ENCODE data around the gene SNX32. TPM values are rescaled to one million over a fixed set of nuclear protein-coding genes. Genes with fewer than 3 reads are reported as not detected.
"Not testable (repeated sequence)": the region's sequence is repeated elsewhere in the genome, so short reads cannot be mapped to it uniquely, and the experiment has no call there.

Gene SNX32
- total RNA-seq, 1 donor from 2014 or later = 0.79 TPM

- no peak for DNase-seq (ENCODE audit: low read depth, low spot score)
Measured at GRCh38 chr11:65822776-65823528, 10.8 kb upstream of the SNX32 start.

DNA sequence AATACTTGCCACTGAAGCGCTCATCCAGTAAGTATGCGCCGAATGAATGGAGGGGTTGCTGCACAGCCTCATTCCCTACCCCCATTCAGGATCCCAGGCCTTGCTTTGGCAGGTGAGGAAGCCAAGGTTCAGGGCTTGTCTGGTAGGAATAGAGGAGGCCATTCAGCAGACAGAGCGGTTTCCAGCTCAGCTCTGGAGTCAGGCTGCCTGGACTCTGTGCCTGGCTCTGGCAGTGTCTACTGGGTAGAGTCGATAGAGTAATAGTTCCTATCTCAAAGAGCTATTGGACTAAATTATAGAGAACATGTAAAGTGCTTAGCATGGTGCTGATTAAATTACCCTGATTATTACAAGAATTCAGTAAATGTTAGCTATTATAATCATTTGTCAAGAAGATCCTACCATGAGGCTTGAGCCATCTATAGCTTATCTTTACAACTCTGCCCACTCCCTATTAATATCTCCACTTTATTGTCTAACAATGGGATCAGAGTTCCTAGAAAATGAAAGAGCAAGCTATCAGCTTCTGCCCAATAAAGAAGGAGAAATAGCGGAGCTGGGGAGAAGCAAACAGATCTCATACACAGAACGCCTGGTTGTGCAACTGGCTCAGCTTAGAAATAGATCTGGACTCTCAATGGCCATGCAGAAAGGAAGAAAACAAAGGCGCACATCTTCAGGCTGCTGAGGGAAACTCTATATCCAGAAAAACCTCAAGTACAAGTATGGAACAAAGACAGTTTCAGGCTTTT, 6.6 kb upstream of the SNX32 start:
- no peak for DNase-seq (ENCODE audit: low read depth, low spot score)

GRCh38 chr11:65829459-65829858, 4.3 kb upstream of the SNX32 start:
- no peak for DNase-seq (ENCODE audit: low read depth, low spot score)

- DNase-seq (ENCODE audit: low read depth, low spot score) = not testable (repeated sequence)
Measured at GRCh38 chr11:65832231-65832630, 1.5 kb upstream of the SNX32 start.

DNA sequence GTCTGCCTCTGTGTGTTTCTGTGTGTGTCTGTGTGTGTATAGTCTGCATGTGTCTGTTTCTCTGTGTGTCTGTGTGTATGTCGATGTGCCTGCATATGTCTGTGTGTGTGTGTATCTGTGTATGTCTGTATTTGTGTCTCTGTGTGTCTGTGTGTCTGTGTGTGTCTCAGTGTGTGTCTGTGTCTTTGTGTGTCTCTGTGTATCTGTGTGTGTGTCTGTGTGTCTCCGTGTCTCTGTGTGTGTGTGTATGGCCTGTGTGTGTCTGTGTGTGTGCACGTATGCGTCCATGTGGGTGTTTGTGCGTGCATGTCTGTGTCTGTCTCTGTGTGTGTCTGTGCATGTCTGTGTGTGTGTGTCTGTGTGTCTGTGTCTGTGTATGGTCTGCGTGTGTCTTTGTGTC, 439 bp downstream of the SNX32 start:
- DNase-seq (ENCODE audit: low read depth, low spot score) = no peak

DNA sequence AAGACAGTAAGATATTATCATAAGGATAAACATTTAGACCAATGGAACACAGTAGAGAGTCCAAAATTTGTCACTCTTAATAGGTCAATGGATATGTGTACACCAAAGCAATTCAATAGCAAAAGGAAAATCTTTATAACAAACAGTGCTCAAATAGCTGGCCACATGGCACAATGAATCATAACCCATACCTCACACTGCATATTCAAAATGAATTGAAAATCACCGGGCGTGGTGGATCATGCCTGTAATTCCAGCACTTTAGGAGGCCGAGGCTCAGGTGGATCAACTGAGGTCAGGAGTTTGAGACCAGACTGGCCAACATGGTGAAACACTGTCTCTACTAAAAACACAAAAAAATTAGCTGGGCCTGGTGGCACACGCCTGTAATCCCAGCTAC, 8.4 kb downstream of the SNX32 start:
- no peak for DNase-seq (ENCODE audit: low read depth, low spot score)

DNA sequence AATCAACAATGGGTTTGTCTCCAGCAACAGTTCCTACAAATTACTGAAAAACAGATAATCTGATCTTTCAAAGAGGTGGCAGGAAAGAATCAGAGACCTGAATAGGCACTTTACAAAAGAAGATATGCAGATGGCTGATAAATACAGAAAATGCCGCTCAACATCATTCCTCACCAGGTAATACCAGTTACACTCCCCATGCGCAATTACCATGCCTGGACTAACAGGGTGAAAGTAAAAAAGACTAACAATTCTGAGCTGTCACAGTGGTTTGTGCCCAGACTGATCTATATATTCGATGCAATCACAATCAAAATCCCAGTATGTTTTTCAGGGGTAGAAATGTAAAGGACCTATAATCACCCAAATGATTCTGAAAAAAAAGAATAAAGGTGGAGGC, 10.0 kb downstream of the SNX32 start:
- DNase-seq (ENCODE audit: low read depth, low spot score) = no peak

GRCh38 chr11:65844231-65844872, 10.6 kb downstream of the SNX32 start:
- no peak for DNase-seq (ENCODE audit: low read depth, low spot score)

- DNase-seq (ENCODE audit: low read depth, low spot score) = no peak
Measured at GRCh38 chr11:65847746-65848145, 14.0 kb downstream of the SNX32 start.

DNA sequence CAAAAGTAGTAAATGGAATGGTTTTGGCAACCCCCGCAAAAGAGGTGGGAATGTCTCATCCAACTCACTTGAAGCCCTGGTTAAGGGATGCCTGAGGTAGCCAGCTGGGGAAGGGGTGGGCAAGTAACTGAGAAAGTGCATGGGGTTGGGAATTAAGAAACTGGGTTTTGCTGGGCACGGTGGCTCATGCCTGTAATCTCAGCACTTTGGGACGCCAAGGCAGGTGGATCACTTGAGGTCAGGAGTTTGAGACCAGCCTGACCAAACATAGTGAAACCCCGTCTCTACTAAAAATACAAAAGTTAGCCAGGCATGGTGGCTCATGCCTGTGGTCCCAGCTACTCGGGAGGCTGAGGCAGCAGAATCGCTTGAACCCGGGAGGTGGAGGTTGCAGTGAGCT, 14.9 kb downstream of the SNX32 start:
- DNase-seq (ENCODE audit: low read depth, low spot score) = not testable (repeated sequence)

DNA sequence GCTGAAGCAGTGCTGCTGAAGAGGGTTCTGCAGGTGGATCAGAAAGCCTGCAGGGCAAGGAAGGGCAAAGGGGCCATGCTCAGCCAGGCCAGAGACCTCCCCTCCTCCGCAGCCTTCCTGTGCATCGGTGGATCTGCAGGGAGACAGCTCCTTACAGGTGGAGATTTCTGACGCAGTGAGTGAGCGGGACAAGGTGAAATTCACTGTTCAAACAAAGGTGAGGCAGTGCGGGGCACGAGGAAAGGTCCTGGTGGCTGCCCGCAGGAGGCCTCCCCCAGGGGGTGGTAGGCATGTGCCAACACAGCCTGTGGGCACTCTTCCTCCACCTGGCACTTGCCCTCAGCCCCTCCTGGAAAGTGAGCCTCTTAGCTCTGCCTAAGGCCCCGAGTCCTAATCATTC, 15.6 kb downstream of the SNX32 start:
- no peak for DNase-seq (ENCODE audit: low read depth, low spot score)

- no peak for DNase-seq (ENCODE audit: low read depth, low spot score)
Measured at GRCh38 chr11:65849771-65850216, 16.0 kb downstream of the SNX32 start.

DNA sequence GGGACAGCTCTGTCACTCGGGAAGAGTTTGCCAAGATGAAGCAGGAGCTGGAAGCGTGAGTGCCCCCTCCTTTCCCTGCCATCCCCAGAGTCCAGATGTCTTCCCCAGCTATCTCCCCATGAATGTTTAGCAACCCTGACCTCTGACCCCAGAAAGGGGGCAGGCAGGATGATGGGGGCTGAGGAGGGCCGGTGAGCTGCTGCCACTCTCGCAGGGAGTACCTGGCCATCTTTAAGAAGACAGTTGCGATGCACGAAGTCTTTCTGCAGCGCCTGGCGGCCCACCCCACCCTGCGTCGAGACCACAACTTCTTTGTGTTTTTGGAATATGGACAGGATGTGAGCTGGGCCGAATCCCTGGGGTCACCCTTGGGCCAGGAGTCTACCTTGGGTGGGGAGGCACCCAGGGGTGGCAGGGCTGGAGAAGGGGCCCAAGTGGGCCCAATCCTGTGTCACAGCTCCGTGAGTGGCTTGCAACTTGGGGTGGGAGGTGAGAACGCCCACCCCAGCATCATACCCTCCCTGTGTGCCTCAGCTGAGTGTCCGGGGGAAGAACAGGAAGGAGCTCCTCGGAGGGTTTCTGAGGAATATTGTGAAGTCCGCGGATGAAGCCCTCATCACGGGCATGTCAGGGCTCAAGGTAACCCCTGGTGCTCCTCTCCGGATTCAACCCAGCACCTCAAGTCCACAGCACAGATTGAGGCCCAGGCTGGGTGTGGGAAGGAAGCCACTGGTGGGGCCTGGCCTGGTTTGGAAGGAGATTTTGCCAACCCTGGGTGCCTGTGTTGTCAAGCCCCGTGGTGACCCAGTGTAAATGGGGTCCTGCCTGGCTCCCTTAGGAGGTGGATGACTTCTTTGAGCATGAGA, 16.7 kb downstream of the SNX32 start:
- no peak for DNase-seq (ENCODE audit: low read depth, low spot score)

GRCh38 chr11:65851083-65851579, 17.4 kb downstream of the SNX32 start:
- DNase-seq (ENCODE audit: low read depth, low spot score) = no peak

DNA sequence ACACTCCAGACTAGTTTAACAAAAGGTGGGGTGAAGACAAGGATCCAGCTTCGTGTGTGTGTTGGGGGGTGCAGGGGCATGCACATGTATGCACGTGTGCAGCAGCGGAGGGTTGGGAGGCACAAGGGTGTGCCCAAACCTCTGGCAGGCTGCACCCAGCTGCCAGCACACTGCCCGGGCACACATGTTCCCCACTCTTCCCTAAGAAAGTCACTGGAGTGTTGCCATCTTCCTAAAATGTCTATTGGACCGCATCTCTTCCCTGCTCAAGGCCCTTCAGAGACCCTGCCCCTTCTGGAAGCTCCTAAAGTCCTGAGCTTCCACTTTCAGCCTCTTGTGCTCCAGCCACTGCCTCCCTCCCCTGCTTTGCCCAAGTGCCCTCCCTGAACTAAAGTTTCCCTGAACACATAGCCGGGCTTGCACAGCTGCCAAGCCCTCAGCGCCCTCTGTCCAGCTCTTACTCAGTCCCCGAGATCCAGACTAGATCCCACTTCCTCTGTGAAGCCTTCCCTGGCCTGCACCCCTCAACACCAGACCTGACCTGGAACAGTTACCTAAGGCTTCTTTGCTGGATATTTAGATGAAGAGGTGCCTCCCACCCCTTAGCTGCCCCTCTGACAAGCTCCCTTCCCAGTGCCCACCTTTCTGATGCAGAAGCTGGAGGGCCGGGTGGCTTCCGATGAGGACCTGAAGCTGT, 18.2 kb downstream of the SNX32 start:
- DNase-seq (ENCODE audit: low read depth, low spot score) = no peak

DNA sequence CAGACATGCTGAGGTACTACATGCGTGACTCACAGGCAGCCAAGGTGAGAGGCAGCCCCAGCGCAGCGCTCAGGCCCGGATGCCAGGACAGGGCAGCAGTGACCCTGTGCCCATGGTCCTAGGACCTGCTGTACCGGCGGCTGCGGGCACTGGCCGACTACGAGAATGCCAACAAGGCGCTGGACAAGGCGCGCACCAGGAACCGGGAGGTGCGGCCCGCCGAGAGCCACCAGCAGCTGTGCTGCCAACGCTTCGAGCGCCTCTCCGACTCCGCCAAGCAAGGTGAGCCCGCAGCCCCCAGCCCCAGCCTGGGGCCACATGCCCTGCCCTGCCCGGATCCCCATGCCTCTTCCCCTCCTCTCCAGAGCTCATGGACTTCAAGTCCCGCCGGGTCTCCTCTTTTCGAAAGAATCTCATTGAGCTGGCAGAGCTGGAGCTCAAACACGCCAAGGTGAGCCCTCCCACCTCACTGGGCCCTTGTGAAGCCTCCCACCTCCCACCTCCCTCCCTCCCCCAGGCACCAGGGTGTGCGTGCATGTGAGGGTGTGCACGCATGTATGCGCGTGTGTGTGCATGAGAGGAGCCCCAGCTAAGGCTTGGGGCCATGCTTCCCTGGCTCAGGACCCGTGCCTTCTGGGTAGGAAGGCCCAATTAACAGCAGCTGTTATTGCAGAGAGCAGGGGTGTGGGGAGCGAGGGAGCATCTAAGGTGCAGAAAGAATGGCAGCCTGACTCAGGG, 18.9 kb downstream of the SNX32 start:
- no peak for DNase-seq (ENCODE audit: low read depth, low spot score)

GRCh38 chr11:65853246-65853979, 19.6 kb downstream of the SNX32 start:
- no peak for DNase-seq (ENCODE audit: low read depth, low spot score)

DNA sequence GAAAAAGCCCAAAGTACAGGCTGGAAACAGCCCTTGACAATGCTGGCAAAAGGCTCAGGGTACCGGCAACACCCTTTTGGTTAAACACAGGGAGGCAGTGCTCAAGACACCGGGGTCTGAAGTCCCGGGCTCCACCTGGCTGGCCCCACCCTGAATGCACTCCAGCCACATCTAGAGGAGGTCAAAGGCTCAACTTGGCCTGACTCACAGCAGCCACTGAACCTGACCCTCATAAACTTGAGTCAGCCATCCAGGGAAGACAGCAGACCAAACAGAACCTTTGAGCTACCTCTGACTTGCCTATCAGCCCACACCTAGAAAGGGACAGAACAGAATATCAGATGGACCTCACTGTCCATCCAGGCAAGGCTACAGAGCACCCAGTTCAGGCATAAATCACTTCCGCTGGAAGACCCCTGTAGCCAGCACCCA, 20.4 kb downstream of the SNX32 start:
- no peak for DNase-seq (ENCODE audit: low read depth, low spot score)
